HG03575 (cell line): ENCODE measurements around the gene SRRM2.
"Not testable (repeated sequence)": the region's sequence is repeated elsewhere in the genome, so short reads cannot be mapped to it uniquely, and the experiment has no call there.

Experiments
- ATAC-seq: cut with Tn5 transposase; IDR thresholded peaks from one replicate; pipeline ENCODE4 v1.9.1; 2021; ENCODE audit not compliant: unreplicated experiment, insufficient number of reproducible peaks, low FRiP score; ENCODE audit errors: extremely low read depth

The SRRM2 gene

DNA sequence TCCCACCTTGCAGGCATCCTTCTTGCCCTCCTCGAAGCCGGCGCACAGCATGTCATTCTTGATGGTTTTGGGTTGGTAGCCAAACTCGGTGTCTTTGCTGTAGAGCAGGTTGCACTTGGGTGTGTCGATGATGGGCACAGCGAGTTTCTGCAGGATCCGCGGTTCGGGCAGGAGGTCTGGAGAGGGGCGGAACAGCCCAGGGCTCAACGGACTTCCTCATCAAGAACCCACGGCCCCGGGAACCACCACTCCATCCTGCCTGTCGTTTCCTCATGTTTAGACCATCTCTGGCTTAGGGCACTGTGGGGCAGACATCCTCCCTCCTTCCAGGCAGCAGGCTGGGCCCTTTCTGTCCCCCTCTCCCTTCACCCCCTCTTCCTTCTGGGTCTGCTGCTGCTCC lies 38.9 kb upstream of the SRRM2 start:
- ATAC-seq = no peak

DNA sequence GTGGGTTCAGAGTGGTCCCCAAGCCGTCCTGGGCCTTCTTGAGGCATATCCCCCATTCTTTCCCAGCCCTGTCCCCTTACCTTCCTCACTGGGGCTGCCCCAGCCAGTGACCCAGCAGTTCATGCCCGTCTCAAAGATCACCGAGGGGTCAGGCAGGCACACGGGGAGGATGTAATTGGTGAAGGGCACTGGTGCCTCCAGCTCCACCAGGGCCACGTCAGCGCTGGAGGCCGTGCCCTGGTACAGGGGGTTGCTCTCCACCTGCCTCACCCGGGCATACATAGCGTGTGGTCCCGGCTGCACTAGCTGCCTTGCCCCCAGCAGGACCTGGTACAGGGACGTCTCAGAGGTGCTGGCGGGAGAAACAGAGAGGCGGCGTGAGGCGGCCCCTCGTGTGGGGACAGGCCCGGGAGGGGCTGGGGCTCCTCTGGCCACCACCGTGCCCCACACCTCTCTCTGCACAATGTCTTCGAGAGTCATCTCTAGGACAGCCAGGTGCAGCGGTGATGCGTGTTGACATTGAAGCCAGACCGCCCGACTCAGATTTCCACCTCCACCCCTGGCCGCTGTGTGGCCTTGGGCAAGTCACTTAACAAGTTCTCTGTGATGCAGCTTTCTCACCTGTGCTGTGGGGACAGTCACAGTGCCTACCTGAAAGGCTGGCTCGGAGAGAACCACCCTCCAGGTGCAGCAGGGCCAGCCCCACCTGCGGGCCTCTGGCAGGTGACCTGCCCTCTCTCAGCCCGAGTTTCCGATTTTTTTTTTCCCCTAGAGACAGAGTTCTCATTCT lies 38.3 kb upstream of the SRRM2 start:
- no peak for ATAC-seq

DNA sequence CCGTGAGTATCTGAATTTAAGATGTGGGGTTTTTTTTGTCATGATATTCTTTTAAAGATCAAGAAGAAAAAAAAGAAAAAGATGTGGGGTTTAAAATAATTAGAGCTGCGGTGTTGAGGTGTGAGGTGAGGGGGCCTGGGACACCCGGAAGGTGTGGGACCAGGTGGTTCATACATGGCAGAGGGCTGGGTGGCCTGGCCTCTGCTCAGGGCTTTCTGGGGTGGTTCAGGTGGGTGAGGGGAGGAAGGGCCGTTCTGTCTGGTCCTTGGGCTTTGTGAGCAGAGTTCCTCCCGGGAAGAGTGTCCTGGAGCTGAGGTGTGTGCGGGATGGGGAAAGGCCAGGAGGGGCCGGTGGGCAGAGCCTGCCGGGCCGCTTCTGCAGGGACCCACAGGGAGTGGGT lies 37.4 kb upstream of the SRRM2 start:
- ATAC-seq = no peak

GRCh38 chr16:2715519-2715918 lies 36.9 kb upstream of the SRRM2 start:
- ATAC-seq = no peak

GRCh38 chr16:2715966-2716885 lies 36.2 kb upstream of the SRRM2 start:
- ATAC-seq = no peak

DNA sequence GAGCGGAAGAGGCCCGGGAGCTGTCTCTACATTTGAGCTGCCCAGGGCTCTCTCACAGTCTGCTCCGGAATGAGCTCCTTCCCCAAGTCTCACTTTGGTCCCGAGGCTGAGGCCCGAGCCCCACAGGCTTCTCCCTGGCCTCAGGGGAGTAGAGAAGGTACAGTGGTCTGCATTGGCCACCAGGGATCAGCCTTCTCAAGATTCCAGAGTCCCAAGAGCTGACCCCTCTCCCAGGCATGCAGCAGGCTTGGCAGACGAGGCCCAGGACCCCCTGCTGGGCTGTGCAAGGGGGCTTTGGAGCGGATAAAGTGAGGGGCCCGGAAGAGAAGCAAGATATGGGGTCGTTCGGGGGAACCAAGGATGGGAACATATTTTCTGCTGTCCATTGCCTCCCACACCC lies 35.5 kb upstream of the SRRM2 start:
- no peak for ATAC-seq

DNA sequence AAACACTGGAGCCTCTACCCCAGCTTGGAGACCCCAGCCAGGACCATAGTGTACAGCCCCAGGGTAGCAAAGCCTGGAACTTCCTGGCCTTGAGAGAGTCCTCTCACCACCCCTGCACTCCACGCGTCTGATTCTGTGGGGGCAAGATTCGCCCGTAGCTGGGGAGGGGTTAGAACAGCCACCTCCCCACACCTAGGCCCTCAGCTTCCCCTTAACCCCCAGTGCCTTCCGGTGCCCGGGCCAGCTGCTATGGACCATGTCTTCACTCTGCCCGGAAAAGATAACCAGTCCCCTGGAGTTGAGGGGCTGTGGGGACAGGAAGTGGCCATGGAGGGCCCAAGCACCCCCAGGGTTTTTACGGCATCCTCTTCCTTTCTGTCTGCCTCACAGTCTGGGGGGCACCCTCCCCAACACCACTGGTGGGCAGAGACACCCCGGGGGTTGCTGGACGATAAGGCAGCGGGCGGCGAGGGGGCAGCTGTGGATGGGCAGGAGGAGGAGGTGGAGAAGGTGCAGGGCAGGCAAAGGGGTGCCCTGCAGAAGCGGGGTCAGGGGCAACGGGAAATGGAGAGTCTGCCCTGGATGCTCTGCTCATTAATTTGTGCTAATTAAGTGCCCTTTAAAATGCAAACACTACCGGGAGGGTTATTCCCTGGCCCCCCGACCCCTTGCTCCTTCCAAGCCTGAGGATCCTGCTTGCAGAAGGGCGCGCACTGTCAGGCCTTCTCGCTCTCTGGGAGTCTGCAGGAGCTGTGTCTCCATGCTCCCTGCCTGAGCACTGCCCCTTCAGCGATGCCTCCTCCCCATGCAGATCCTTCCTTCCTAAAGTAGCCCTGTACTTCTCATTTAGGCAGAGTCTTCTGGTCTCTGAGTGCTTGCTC lies 34.8 kb upstream of the SRRM2 start:
- no peak for ATAC-seq

- no peak for ATAC-seq
These were observed 32.9 kb upstream of the SRRM2 start for GRCh38 chr16:2719328-2720063.

DNA sequence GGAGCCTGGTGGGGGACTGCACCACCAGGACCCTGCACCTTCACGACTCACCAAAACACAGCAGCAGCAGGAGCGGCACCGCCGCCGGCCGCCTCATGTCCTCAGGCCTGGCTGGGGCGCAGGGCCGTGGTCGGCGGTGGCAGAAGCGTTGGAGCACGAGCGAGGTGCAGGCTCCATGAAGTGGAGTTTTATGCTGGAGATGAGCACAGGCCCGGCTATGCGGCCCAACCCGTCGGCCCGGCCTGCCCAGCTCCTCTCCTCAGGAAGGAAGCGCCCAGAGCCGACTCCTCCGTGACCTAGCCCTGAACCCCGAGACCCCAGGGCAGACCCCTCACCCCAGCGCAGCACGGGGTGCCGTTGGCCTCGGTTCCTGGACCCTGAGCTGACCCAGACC lies 32.4 kb upstream of the SRRM2 start, which contains the start of gene PRSS27:
PRSS27 (minus strand) TSS at position 161 of the 394 bp plus-strand sequence; CDS start at position 97, 64 bp downstream.
- ATAC-seq = no peak

DNA sequence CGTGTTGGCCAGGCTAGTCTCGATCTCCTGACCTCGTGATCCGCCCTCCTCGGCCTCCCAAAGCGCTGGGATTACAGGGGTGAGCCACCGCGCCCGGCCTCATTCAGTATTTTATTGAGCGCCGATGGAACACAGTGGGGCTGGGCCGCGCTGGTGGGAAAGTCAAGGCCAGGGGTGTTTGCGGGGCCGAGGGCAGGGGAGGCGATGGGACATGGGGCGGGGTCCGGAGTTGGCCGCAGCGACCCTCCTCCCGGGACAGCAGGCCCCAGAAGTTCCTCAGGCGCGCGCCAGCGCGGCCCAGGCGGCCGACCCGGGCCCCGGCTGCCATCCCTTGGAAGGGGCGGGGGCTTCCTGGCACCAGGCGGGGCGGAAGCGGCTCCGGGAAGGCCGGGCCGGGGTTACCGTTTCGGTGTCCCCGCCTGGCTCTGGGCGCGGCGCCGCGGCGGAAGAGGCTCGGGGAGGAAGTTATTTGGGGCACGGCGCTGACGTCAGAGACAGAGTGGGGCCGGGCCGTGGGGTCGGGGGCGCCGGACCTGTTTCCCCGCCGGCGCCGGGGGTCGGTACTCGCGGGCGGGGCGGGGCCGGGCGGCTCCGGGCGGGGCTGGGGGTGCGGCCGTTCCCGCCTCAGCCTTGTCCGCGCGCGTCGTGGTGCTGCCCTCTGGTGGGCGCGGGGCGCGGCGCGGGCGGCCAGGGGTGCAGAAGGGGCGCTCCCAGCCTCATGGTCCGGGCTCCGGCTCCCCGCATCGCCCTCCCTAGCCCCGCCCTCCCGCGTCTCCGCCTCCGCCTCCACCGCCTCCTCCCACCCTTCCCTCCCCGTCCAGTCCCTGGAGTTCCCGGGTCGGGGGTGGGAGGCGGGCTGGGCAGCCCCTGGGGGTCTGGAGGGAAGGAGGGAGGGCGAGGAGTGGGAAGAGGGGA lies 31.5 kb upstream of the SRRM2 start:
- ATAC-seq = no peak

- ATAC-seq = not testable (repeated sequence)
These were observed 30.7 kb upstream of the SRRM2 start for GRCh38 chr16:2721634-2722173.

DNA sequence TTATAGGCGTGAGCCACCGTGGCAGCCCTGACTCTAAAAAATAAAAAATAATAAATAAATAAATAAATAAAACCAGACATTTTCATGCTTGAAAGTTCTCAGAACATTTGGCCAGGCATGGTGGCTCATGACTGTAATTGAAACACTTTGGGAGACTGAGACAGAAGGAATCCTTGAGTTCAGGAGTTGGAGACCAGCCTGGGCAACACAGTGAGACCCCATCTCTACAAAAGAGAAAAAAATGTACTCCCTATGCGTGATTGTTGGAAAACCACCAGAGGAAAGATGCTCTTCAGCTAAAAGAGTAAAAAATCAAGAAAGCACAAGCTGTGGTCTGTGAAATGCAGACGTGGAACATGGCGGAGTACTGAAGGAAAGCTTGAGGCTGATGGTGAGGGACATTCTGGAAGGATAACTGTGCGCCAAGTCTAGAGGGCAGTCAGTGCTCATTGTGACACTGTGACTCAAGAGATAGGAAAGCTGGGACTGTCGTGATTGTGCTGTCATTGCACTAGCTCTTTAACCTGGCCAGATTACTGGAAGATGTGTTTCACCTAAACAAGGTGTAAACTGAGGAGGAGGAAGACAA lies 28.3 kb upstream of the SRRM2 start:
- no peak for ATAC-seq

- no peak for ATAC-seq
These were observed 27.6 kb upstream of the SRRM2 start for GRCh38 chr16:2724816-2725348.

- no peak for ATAC-seq
These were observed 25.5 kb upstream of the SRRM2 start for GRCh38 chr16:2726923-2727322.

DNA sequence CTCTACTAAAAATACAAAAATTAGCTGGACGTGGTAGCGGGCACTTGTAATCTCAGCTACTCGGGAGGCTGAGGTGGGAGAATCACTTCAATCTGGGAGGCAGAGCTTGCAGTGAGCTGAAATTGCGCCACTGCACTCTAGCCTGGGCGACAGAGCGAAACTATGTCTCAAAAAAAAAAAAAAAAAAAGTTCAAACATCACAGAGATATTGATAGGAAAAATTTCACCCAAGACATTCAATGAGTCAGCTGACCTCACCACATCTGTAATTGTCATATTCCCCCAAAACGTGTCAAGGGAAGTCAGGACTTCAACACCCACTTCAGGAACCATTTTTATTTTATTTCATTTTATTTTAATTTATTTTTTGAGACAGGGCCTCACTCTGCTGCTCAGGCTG lies 24.4 kb upstream of the SRRM2 start:
- no peak for ATAC-seq

DNA sequence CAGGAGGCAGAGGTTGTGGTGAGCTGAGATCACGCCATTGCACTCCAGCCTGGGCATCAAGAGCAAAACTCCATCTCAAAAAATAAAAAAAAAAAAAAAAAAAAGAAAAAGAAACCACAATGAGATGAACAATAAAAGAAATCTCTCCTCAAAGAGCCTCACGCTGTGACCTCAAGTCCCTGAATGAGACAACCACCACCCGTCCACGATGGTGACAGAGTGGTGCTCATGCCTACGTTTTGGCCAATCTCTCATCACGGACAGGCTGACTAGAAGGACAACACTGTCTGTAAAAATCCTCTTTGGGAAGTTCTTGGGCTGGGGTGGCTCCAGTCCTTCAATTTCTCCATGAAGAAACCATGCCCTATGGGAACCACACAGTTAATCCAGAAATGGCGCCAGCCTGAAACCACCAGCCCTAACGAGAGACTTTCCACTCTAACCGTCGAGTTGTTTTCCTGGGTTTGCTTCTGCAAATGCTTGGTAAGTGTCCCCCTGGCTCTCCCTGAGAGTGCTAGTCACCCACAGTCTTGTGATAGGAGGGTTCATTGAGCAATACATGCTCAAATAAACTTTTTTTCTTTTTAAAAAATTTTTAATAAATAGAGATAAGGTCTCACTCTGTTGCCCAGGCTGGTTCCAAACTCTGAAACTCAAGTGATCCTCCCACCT lies 17.5 kb upstream of the SRRM2 start:
- no peak for ATAC-seq
